GM12873 (cell line): ENCODE results near the gene SCPEP1.

Source experiments
- CTCF ChIP-seq: IDR thresholded peaks from 2 replicates; pipeline ENCODE4 v1.5.1; 2012; ENCODE audit warnings: low read depth, mild to moderate bottlenecking, moderate library complexity, low read length, control low read depth; ENCODE audit not compliant: insufficient read depth; ENCODE audit errors: missing control alignments

Gene SCPEP1

GRCh38 chr17:56983366-56983765 lies 5.4 kb downstream of the SCPEP1 start:
- TF ChIP-seq CTCF = no peak

GRCh38 chr17:56985371-56986162 lies 7.6 kb downstream of the SCPEP1 start:
- TF ChIP-seq CTCF = no peak

GRCh38 chr17:56987283-56987834 lies 9.4 kb downstream of the SCPEP1 start:
- no peak for TF ChIP-seq CTCF

GRCh38 chr17:56988901-56989572 lies 11.1 kb downstream of the SCPEP1 start:
- no peak for TF ChIP-seq CTCF

- no peak for TF ChIP-seq CTCF
Measured at GRCh38 chr17:56992364-56992763, 14.4 kb downstream of the SCPEP1 start.

- TF ChIP-seq CTCF = no peak
Measured at GRCh38 chr17:56994009-56994792, 16.3 kb downstream of the SCPEP1 start.

- no peak for TF ChIP-seq CTCF
Measured at GRCh38 chr17:56995766-56996165, 17.8 kb downstream of the SCPEP1 start.
